Measurements from ENCODE around the gene GOT2.
"Not testable (repeated sequence)": the region's sequence is repeated elsewhere in the genome, so short reads cannot be mapped to it uniquely, and the experiment has no call there.

GOT2 gene

DNA sequence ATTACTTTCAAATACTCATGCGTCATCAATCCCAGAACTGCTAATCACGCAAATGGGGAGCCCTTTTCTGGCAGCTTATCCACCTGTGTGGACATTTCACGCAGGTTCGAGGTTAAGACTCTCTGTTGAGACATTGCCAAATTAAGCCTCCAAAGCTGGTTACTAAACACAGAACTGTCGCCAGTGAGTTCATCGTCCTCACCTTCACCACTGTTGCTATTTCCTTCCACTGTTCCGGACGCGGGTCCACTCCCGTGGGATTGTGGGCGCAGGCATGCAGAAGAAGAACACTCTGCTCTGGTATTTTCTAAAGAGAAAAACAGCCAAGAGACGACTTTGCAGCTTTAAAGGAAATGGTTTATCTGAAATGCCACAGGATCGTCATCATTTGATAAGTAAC, 16.1 kb downstream of the GOT2 start:
- DNase-seq (ENCODE audit: low spot score), result no peak

GRCh38 chr16:58716468-58716867, 17.6 kb downstream of the GOT2 start:
- no peak for DNase-seq (ENCODE audit: low spot score)

DNA sequence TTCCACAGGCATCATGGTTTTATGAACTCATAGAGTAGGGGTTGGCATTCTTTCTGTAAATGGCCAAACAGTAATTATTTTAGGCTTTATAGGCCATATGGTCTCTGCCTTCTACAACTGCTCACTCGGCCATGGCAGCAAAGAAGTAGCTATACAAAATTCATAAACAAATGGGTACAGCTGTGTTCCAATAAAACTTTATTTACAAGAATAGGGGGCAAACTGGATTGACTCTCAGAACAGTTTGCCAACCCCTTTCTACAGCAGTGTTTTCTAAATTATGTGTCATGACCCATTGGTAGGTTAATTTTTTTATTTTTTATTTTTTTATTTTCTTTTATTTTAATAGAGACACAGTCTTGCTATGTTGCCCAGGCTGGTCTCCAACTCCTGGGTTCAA, 20.4 kb downstream of the GOT2 start:
- no peak for DNase-seq (ENCODE audit: low spot score)

DNA sequence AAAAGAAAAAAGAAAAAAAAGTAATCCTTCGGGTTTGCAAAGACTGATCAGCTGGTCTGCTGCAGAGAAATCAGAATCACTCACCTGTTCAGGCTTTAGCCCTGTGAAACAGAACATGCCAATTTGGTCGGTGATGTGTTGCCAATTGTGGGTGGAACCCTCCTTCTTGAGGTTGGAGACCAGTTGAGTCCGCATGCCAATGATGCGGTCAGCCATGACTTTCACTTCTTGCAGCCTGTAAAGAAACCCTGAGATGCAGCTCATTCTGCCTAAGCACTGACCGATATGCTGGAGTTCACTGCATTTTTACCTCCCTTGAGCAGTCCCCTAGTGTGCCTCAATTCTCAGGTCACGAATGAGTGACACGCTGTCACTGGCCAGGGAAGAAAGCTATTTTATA, 24.8 kb downstream of the GOT2 start:
- DNase-seq (ENCODE audit: low spot score), result no peak

GRCh38 chr16:58699151-58699550, 35.0 kb downstream of the GOT2 start:
- DNase-seq (ENCODE audit: low spot score), result no peak

DNA sequence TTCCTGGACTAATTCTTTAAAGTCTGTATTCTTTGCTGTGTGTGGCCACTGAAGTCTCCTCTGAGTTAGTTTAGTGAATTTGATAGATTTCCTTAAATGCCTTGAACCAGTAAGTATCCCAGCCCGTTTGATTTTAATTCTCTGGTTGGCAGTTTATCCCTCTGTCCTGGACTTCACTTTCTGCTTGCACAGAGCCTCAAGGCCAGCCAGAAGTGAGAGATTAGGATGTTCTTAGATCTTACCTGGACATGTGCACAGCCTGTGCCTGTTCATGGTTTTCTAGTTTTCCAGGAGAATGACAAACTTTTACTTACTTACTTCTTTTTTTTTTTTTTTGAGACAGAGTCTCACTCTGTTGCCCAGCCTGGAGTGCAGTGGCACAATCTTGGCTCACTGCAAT, 38.7 kb downstream of the GOT2 start:
- no peak for DNase-seq (ENCODE audit: low spot score)

DNA sequence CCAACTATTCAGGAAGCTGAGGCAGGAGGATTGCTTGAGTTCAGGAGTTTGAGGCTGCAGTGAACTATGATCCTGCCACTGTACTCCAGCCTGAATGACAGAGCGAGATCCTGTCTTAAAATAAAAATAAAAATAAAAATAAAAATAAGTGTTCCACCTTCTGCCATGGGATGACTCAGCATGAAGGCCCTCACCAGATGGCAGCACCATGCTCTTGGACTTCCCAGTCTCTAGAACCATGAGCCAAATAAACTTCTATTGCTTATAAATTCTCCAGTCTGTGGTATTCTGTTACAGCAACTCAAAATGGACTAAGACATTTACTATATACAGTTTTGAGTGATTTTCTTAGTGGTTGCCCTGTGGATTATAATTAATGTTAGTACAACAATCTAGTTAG, 41.7 kb downstream of the GOT2 start:
- DNase-seq (ENCODE audit: low spot score), result no peak

DNA sequence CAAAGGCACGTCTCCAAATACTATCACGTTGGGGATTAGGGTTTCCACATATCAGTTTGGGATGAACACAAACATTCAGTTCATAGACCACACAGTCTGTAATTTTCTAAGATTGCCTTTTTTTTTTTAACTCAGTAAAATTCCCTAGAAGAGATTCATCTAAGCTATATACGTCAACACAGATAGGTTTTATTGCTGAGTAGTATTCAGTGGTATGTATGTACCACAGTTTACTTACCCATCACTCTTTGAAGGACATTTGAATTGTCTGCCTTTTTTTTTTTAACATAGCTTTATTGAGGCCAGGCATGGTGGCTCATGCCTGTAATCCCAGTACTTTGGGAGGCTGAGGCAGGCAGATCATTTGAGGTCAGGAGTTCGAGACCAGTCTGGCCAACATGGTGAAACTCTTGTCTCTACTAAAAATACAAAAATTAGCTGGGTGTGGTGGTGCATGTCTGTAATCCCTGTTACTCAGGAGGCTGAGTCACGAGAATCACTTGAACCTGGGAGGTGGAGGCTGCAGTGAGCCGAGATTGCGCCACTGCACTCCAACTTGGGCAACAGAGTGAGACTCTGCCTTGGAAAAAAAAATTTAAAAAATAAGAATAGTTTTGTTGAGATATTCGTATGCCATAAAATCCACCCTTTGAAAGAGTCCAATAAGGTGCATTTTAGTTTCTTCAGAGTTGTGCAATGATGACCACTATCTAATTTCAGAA, 47.0 kb downstream of the GOT2 start:
- DNase-seq (ENCODE audit: low spot score), result not testable (repeated sequence)

DNA sequence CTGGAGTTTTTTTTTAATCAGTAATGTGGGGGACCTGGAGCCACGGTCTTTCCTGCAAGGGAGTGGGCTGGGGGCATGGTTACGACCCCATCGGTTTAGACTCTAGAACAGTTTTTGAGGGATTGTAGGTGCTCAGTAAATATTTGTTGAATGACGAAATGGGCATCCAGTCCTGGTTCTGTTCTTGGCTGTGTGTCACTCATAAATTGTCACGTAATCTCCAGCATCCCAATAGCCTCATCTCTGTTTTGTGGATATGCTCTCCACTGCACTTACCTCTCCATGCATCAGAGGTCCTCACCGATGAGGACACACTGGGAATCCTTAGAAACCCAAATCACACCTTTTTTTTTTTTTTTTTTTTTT, 49.0 kb downstream of the GOT2 start:
- no peak for DNase-seq (ENCODE audit: low spot score)

DNA sequence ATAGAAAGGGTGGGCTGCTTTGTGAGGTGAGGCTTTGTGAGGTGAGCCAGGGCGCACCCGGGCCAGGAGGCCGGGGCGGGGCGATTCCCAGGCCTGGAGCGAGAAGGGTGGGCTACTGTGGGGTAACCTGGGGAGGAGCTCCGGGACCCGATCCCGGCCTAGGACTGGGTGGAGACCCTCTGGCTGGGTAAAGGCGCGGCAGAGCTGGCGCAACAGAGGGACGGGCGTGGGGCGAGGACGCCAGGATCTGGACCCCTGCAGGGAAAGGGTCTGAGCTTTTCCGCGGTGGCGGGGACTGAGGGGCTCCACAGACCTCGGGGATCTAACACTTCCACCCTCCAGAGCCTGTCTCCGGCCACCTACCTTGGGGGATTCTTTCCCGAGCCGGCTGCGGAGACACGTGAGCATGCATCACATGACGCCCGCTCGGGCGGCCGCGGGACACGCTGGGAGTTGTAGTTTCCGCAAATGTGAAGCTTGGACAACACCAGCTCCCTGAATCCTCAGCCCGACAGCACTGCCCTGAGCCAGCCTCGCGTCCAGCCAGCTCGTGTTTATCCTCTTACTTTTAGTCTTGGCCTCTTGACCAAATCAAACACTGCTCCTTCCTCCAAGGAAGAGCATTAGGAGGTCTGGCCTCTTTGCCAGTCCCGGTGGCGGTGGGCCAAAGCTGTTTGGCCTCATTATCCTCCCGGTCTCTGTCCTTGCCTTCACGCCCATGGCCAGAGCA, 49.6 kb downstream of the GOT2 start, which contains the start of gene SLC38A7:
Gene SLC38A7, minus strand, starts transcription at position 417 of the 730 bp plus-strand sequence. CDS start 4,644 bp downstream, outside the sequence.
- peak; percentile 95 for DNase-seq (ENCODE audit: low spot score)

- peak; percentile 45 for DNase-seq (ENCODE audit: low spot score)
Measured at GRCh38 chr16:58684001-58684353, 50.1 kb downstream of the GOT2 start.

- no peak for DNase-seq (ENCODE audit: low spot score)
Measured at GRCh38 chr16:58679763-58680162, 54.4 kb downstream of the GOT2 start.

- peak; percentile 43 for DNase-seq (ENCODE audit: low spot score)
Measured at GRCh38 chr16:58678716-58679115, 55.4 kb downstream of the GOT2 start.

GRCh38 chr16:58678269-58678668, 55.8 kb downstream of the GOT2 start:
- DNase-seq (ENCODE audit: low spot score), result no peak

DNA sequence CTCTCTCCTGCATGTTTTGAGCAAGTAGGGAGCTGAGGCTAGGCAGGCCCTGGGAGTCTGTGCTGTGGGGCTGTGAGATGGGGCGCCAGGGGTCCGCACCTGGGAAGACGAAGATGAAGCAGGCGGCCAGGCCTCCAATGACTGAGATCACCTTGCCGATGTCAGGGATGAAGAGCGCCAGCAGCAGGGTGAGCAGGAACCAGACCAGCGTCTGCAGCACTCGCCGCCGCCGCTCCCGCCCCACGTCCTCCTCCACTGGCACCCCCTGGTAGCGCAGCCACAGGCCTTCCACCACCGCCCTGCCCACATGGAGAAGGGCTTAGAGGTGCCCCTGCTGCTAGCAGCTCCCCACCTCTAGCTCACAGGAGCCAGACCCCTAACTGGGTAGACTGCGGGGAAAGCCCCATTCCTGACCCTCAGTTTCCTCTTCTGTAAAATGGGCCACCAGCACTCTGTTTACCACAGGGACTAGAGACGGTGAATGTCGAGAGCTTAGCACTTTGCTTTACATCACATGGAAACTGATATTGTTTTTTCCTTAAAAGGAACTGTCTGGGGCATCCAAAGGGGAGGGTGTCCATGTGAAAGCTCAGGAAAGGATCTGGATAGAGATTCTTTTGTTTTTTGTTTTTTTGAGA, 63.1 kb downstream of the GOT2 start:
- no peak for DNase-seq (ENCODE audit: low spot score)

GRCh38 chr16:58670177-58670576, 63.9 kb downstream of the GOT2 start:
- DNase-seq (ENCODE audit: low spot score), result no peak

- DNase-seq (ENCODE audit: low spot score), result no peak
Measured at GRCh38 chr16:58665200-58665599, 68.9 kb downstream of the GOT2 start.

DNA sequence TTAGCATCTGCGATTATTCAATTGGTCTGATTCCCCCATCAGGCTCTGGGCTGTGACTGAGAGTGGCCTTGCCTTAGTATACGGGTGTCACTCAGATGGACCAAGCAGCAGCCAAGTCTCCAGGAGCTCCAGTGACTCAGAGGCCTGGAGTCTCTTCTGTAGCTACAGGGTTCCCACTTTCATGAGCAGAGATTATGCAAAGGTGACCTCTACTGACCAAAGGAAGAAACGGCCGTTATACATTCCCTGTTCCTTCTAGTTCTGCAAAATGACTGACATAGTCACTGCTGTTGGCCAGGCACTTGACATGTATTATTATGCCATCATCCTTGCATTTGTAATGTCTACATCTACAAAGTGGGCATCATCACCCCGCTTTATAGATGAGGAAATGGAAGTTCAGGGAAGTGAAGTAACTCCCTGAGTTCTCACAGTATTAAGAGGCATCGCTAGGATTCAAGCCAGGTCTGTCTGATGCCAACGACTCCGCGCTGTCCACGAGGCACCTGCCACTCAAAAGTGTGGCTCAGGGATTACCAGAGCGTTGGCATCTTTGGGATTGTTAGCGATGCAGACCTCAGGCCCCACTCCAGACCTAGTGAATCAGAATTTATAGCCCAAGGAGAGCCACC, 72.8 kb downstream of the GOT2 start:
- peak; percentile 92 for DNase-seq (ENCODE audit: low spot score)

- DNase-seq (ENCODE audit: low spot score), result not testable (repeated sequence)
Measured at GRCh38 chr16:58659911-58660310, 74.2 kb downstream of the GOT2 start.

- DNase-seq (ENCODE audit: low spot score), result no peak
Measured at GRCh38 chr16:58658796-58659211, 75.3 kb downstream of the GOT2 start.
